ENCODE data around the gene TAF4B.

Gene TAF4B

GRCh38 chr18:26312199-26312598, 86.0 kb downstream of the TAF4B start:
- no peak overlapping the region for H2AFZ ChIP-seq (ENCODE audit: low read length)
- H3K27ac ChIP-seq (ENCODE audit: low read depth, low read length, poor library complexity, severe bottlenecking) = no peak overlapping the region
- no peaks in the 10 kb centered on the region for H4K20me1 ChIP-seq (ENCODE audit: insufficient read depth, low read length)
- no peaks in the 10 kb centered on the region for H3F3A ChIP-seq (ENCODE audit: insufficient read depth, low read length)
- H3K9me3 ChIP-seq (ENCODE audit: low read length) = no peaks in the 10 kb centered on the region
- peaks cover 18% of the 10 kb centered on the region; the same call in 1 of the 2 replicates for H3K36me3 ChIP-seq (ENCODE audit: insufficient read depth, low read length)
- H3K27me3 ChIP-seq (ENCODE audit: insufficient read depth, low read length) = no peaks in the 10 kb centered on the region
- no peaks in the 10 kb centered on the region for H3K9me2 ChIP-seq (ENCODE audit: low read depth, low read length)
- H3K4me3 ChIP-seq (ENCODE audit: low read depth, low read length, poor library complexity, severe bottlenecking) = no peak overlapping the region
- TF ChIP-seq CTCF (IDR thresholded peaks at IDR 0.05; ENCODE audit: low read length) = no peak
- no peak for TF ChIP-seq EZH2 (IDR thresholded peaks at IDR 0.05; ENCODE audit: borderline replicate concordance, low read length)
- no peaks in the 10 kb centered on the region for H3K79me2 ChIP-seq (ENCODE audit: insufficient read depth, low read length)
- no peaks in the 10 kb centered on the region for H3K4me1 ChIP-seq (ENCODE audit: insufficient read depth, low read length, severe bottlenecking)
- no peak overlapping the region for H3K9ac ChIP-seq (ENCODE audit: low read length)
- no peak overlapping the region for H3K4me2 ChIP-seq (ENCODE audit: low read length)

DNA sequence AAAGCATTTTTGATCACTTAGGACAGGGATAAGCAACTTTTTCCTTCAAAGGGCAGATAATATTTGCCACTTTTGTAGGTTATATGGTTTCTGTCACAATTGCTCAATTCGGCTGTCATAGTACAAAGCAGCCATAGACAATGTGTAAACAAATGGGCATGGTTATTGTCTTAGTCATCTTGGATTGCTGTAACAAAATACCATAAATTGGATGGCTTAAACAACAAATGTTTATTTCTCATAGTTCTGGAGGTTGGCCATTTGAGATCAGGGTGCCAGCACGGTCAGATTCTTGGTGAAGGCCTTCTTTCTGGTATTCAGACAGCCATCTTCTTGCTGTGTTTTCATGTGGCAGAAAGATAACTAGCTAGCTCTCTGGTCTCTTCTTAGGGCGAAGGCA, 91.2 kb downstream of the TAF4B start:
- no peak overlapping the region for H3K4me2 ChIP-seq (ENCODE audit: low read length)
- H3K27ac ChIP-seq (ENCODE audit: low read depth, low read length, poor library complexity, severe bottlenecking) = no peak overlapping the region
- no peak overlapping the region for H3K9ac ChIP-seq (ENCODE audit: low read length)
- H2AFZ ChIP-seq (ENCODE audit: low read length) = no peak overlapping the region
- peaks cover 54% of the 10 kb centered on the region for H3K36me3 ChIP-seq (ENCODE audit: insufficient read depth, low read length)
- no peaks in the 10 kb centered on the region for H3K9me2 ChIP-seq (ENCODE audit: low read depth, low read length)
- no peaks in the 10 kb centered on the region for H3K27me3 ChIP-seq (ENCODE audit: insufficient read depth, low read length)
- H3K79me2 ChIP-seq (ENCODE audit: insufficient read depth, low read length) = no peaks in the 10 kb centered on the region
- no peaks in the 10 kb centered on the region for H3K4me1 ChIP-seq (ENCODE audit: insufficient read depth, low read length, severe bottlenecking)
- no peaks in the 10 kb centered on the region for H3F3A ChIP-seq (ENCODE audit: insufficient read depth, low read length)
- no peaks in the 10 kb centered on the region for H3K9me3 ChIP-seq (ENCODE audit: low read length)
- no peak overlapping the region for H3K4me3 ChIP-seq (ENCODE audit: low read depth, low read length, poor library complexity, severe bottlenecking)
- no peaks in the 10 kb centered on the region for H4K20me1 ChIP-seq (ENCODE audit: insufficient read depth, low read length)
- TF ChIP-seq EZH2 (IDR thresholded peaks at IDR 0.05; ENCODE audit: borderline replicate concordance, low read length) = no peak
- no peak for TF ChIP-seq CTCF (IDR thresholded peaks at IDR 0.05; ENCODE audit: low read length)

GRCh38 chr18:26320686-26321085, 94.4 kb downstream of the TAF4B start:
- no peaks in the 10 kb centered on the region for H3K4me1 ChIP-seq (ENCODE audit: insufficient read depth, low read length, severe bottlenecking)
- H3K4me3 ChIP-seq (ENCODE audit: low read depth, low read length, poor library complexity, severe bottlenecking) = no peak overlapping the region
- no peaks in the 10 kb centered on the region for H4K20me1 ChIP-seq (ENCODE audit: insufficient read depth, low read length)
- H3K9me3 ChIP-seq (ENCODE audit: low read length) = no peaks in the 10 kb centered on the region
- H3K27me3 ChIP-seq (ENCODE audit: insufficient read depth, low read length) = no peaks in the 10 kb centered on the region
- peaks cover 75% of the 10 kb centered on the region for H3K36me3 ChIP-seq (ENCODE audit: insufficient read depth, low read length)
- no peak overlapping the region for H3K4me2 ChIP-seq (ENCODE audit: low read length)
- H3F3A ChIP-seq (ENCODE audit: insufficient read depth, low read length) = no peaks in the 10 kb centered on the region
- no peak for TF ChIP-seq CTCF (IDR thresholded peaks at IDR 0.05; ENCODE audit: low read length)
- no peak for TF ChIP-seq EZH2 (IDR thresholded peaks at IDR 0.05; ENCODE audit: borderline replicate concordance, low read length)
- H3K9me2 ChIP-seq (ENCODE audit: low read depth, low read length) = no peaks in the 10 kb centered on the region
- H3K79me2 ChIP-seq (ENCODE audit: insufficient read depth, low read length) = no peaks in the 10 kb centered on the region
- H3K9ac ChIP-seq (ENCODE audit: low read length) = no peak overlapping the region
- H3K27ac ChIP-seq (ENCODE audit: low read depth, low read length, poor library complexity, severe bottlenecking) = no peak overlapping the region
- H2AFZ ChIP-seq (ENCODE audit: low read length) = no peak overlapping the region

Data from OCI-LY1 (cell line).